Fibroblast of lung (primary cell): ENCODE data around the gene CCDC112. TPM values are rescaled to one million over a fixed set of nuclear protein-coding genes. Genes with fewer than 3 reads are reported as not detected.
"Not testable (repeated sequence)": the region's sequence is repeated elsewhere in the genome, so short reads cannot be mapped to it uniquely, and the experiment has no call there.

Experiments used
- DNase-seq, 2 donors: peaks; one replicate each; pipeline versions ENCODE4 v3.0.0 to v3.0.0-alpha.2; 2010; ENCODE audit warnings: low read depth in 2 of 2
- H2AFZ ChIP-seq: 2 replicates; pipeline ENCODE4 v1.5.1; 2012; ENCODE audit warnings: low read length, control low read depth, inconsistent platforms
- H3K27ac ChIP-seq: 2 replicates; pipeline ENCODE4 v1.5.1; 2011; ENCODE audit warnings: low read length, control low read depth; ENCODE audit not compliant: insufficient read depth
- H3K27me3 ChIP-seq: 2 replicates; pipeline ENCODE4 v1.5.1; 2011; ENCODE audit warnings: mild to moderate bottlenecking, low read length; ENCODE audit not compliant: control insufficient read depth, insufficient read depth
- H3K36me3 ChIP-seq: 2 replicates; pipeline ENCODE4 v1.5.1; 2011; ENCODE audit warnings: low read length; ENCODE audit not compliant: control insufficient read depth, insufficient read depth
- H3K4me1 ChIP-seq: 2 replicates; pipeline ENCODE4 v1.5.1; 2011; ENCODE audit warnings: low read length; ENCODE audit not compliant: control insufficient read depth, insufficient read depth; ENCODE audit errors: extremely low read depth
- H3K4me2 ChIP-seq: 2 replicates; pipeline ENCODE4 v1.5.1; 2011; ENCODE audit warnings: low read length, control low read depth; ENCODE audit not compliant: insufficient read depth; ENCODE audit errors: extremely low read depth
- H3K4me3 ChIP-seq, 4 experiments: fragments of 200-600 bp in 1 of 4; sonication (generic) in 1 of 4; replicated peaks in 1 of 4; 2 replicates each; pipeline ENCODE4 v1.5.1; 2011 to 2016; ENCODE audit warnings: low read length in 4 of 4, low read depth in 3 of 4, mild to moderate bottlenecking in 3 of 4, control low read depth in 2 of 4, inconsistent platforms in 1 of 4, mixed read lengths in 1 of 4; ENCODE audit not compliant: insufficient read depth in 1 of 4; ENCODE audit errors: control extremely low read depth in 1 of 4
- H3K79me2 ChIP-seq: 2 replicates; pipeline ENCODE4 v1.5.1; 2012; ENCODE audit warnings: mild to moderate bottlenecking, low read length, inconsistent platforms; ENCODE audit not compliant: control insufficient read depth, insufficient read depth
- H3K9ac ChIP-seq: 2 replicates; pipeline ENCODE4 v1.5.1; 2011; ENCODE audit warnings: mild to moderate bottlenecking, low read length, control low read depth; ENCODE audit not compliant: insufficient read depth
- H3K9me3 ChIP-seq: 2 replicates; pipeline ENCODE4 v1.5.1; 2012; ENCODE audit warnings: low read depth, low read length; ENCODE audit not compliant: control insufficient read depth, insufficient read depth
- H4K20me1 ChIP-seq: 2 replicates; pipeline ENCODE4 v1.5.1; 2011; ENCODE audit warnings: low read length; ENCODE audit not compliant: control insufficient read depth, insufficient read depth; ENCODE audit errors: extremely low read depth
- CTCF ChIP-seq, 2 donors: IDR thresholded peaks in 1 of 2; conservative IDR thresholded peaks in 1 of 2; 1 replicate in 1 of 2; 2 replicates in 1 of 2; pipeline ENCODE4 v1.5.1; 2011 to 2012; ENCODE audit warnings: low read length in 2 of 2, control low read depth in 1 of 2, inconsistent platforms in 1 of 2, low read depth in 1 of 2, mild to moderate bottlenecking in 1 of 2
- EZH2 ChIP-seq: IDR thresholded peaks from 2 replicates; pipeline ENCODE4 v1.5.1; 2012; ENCODE audit warnings: low read length, control low read depth, mild to moderate bottlenecking; ENCODE audit errors: missing control alignments
- polyA plus RNA-seq, 2 donors: library from polyadenylated mRNA; depleted of rRNA in 1 of 2; stranded (reverse) in 1 of 2; unstranded in 1 of 2; fragments of >200 nt; gene quantifications; 2 replicates each; pipeline ENCODE4 v1.2.1, GENCODE V29; 2011 to 2012; ENCODE audit warnings: missing spikeins in 1 of 2
- total RNA-seq: library from RNA; depleted of rRNA; stranded (reverse); fragments of >200 nt; gene quantifications from 2 replicates; pipeline ENCODE4 v1.2.1, GENCODE V29; 2014

CCDC112 gene
- total and polyA plus RNA-seq, 2 donors (not counting 1 experiment from before 2014, with no cell fraction given): 5.7 to 13.7 TPM

DNA sequence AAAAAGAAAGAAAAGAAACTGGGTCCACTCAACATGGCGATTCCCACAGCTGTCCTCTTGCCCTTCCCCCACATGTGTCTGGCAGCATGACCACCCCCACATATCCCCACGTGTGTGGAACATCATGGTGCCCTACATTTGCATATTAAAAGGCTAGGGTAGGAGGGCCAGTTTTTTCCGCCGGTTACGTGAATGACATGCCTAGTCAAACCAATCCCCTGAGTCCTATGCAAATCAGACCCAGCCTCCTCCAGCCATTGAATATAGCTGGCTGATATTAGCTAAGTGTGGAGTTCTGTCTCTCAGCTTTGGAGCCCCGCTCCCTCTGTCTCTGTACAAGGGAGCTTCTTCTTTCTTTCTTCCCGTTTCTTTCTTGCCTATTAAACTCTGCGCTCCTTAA lies 33.0 kb upstream of the CCDC112 start:
- no peak for DNase-seq
- Histone ChIP-seq H4K20me1 (no peaks in the 10 kb centered on the region), H3K4me1 (no peaks in the 10 kb centered on the region), H3K79me2 (no peaks in the 10 kb centered on the region), H3K9me3 (no peaks in the 10 kb centered on the region), H3K9ac (no peak overlapping the region), H2AFZ (no peak overlapping the region), H3K27me3 (no peaks in the 10 kb centered on the region), H3K4me2 (no peak overlapping the region), H3K4me3 (no peak overlapping the region), H3K27ac (no peak overlapping the region), H3K36me3 (no peaks in the 10 kb centered on the region)
- TF ChIP-seq CTCF (conservative IDR thresholded peaks at IDR 0.05 in 1 of 2, IDR thresholded peaks at IDR 0.05 in 1 of 2; ENCODE audit: low read depth in 1 of 2, low read length in 2 of 2) (no peak), EZH2 (no peak)

- not testable (repeated sequence) for DNase-seq, H3K27me3 ChIP-seq, H3K9me3 ChIP-seq, H3K79me2 ChIP-seq, H4K20me1 ChIP-seq, H3K9ac ChIP-seq, H3K27ac ChIP-seq, H3K36me3 ChIP-seq, H2AFZ ChIP-seq, H3K4me3 ChIP-seq, H3K4me1 ChIP-seq, H3K4me2 ChIP-seq
Measured at GRCh38 chr5:115328617-115329274, 32.3 kb upstream of the CCDC112 start.

GRCh38 chr5:115325296-115325959 lies 29.0 kb upstream of the CCDC112 start:
- Histone ChIP-seq H3K9ac (no peak overlapping the region), H3K27ac (no peak overlapping the region), H4K20me1 (no peaks in the 10 kb centered on the region), H3K4me1 (no peaks in the 10 kb centered on the region), H3K27me3 (no peaks in the 10 kb centered on the region), H3K4me2 (no peak overlapping the region), H3K4me3 (no peak overlapping the region), H3K36me3 (no peaks in the 10 kb centered on the region), H2AFZ (no peak overlapping the region), H3K79me2 (no peaks in the 10 kb centered on the region), H3K9me3 (no peaks in the 10 kb centered on the region)
- DNase-seq: peak in 1 of 2 donors; percentile 80
- no peak for TF ChIP-seq EZH2
- TF ChIP-seq CTCF (conservative IDR thresholded peaks at IDR 0.05 in 1 of 2, IDR thresholded peaks at IDR 0.05 in 1 of 2; ENCODE audit: low read depth in 1 of 2, low read length in 2 of 2): no peak
